Osteocyte (in vitro differentiated cells): ENCODE measurements around the gene RSU1. TPM values are rescaled to one million over a fixed set of nuclear protein-coding genes. Genes with fewer than 3 reads are reported as not detected.
A peak's percentile ranks its signal among the peaks of the same experiment; 100 is the strongest.

Source experiments
- DNase-seq: peaks from one replicate; pipeline ENCODE4 v3.0.0; 2021; ENCODE audit warnings: mixed read lengths; ENCODE audit not compliant: unreplicated experiment; ENCODE audit errors: extremely low spot score
- H3K27ac Mint-ChIP-seq: one replicate; pipeline ENCODE4 v1.8.0; 2021; ENCODE audit warnings: mild to moderate bottlenecking, mixed read lengths; ENCODE audit not compliant: unreplicated experiment
- H3K27me3 Mint-ChIP-seq: one replicate; pipeline ENCODE4 v1.8.0; 2021; ENCODE audit warnings: mixed read lengths; ENCODE audit not compliant: unreplicated experiment
- H3K36me3 Mint-ChIP-seq: one replicate; pipeline ENCODE4 v1.8.0; 2021; ENCODE audit warnings: mixed read lengths; ENCODE audit not compliant: unreplicated experiment
- H3K4me1 Mint-ChIP-seq: one replicate; pipeline ENCODE4 v1.8.0; 2021; ENCODE audit warnings: mixed read lengths; ENCODE audit not compliant: unreplicated experiment
- H3K4me3 Mint-ChIP-seq: one replicate; pipeline ENCODE4 v1.8.0; 2021; ENCODE audit warnings: mild to moderate bottlenecking, moderate library complexity, mixed read lengths; ENCODE audit not compliant: unreplicated experiment
- H3K9me3 Mint-ChIP-seq: one replicate; pipeline ENCODE4 v1.8.0; 2021; ENCODE audit warnings: mixed read lengths; ENCODE audit not compliant: unreplicated experiment
- total RNA-seq: library from RNA; stranded (reverse); gene quantifications from 2 replicates; pipeline ENCODE4 v1.2.1, GENCODE V29; 2021
- TF ChIP-seq, protein P1 (sequence below): fragments of 200-600 bp; sonication (generic); IDR thresholded peaks from 2 replicates; pipeline ENCODE4 v1.5.0; 2021; ENCODE audit warnings: antibody characterized with exemption, mild to moderate bottlenecking, moderate library complexity

Gene RSU1
- total RNA-seq, 1 donor from 2014 or later: 92.0 TPM

DNA sequence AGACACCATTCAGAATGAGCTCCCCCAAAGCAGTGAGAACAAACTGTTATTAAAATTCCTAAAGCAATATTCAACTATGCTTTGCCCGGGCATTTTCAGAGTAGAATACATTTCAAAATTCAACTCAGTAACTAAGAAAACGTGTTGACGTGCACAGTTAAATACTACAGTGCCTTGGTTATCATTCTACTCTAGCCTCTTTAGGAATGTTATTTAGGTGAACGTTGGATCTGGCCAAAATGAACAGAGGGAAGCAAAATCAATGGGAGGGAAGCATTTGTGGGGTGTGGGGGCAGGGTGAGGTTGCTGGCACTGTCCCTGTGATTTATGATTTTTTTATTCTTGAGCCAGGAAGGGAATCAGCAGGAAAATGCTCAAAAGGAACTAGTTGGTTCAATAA is 27.5 kb downstream of the RSU1 start:
- Mint-ChIP-seq H3K9me3 (no peaks in the 10 kb centered on the region), H3K4me3 (no peak overlapping the region), H3K4me1 (peaks cover 19% of the 10 kb centered on the region), H3K27ac (no peak overlapping the region), H3K36me3 (peaks cover 10% of the 10 kb centered on the region), H3K27me3 (no peaks in the 10 kb centered on the region)
- TF ChIP-seq, protein P1, sequence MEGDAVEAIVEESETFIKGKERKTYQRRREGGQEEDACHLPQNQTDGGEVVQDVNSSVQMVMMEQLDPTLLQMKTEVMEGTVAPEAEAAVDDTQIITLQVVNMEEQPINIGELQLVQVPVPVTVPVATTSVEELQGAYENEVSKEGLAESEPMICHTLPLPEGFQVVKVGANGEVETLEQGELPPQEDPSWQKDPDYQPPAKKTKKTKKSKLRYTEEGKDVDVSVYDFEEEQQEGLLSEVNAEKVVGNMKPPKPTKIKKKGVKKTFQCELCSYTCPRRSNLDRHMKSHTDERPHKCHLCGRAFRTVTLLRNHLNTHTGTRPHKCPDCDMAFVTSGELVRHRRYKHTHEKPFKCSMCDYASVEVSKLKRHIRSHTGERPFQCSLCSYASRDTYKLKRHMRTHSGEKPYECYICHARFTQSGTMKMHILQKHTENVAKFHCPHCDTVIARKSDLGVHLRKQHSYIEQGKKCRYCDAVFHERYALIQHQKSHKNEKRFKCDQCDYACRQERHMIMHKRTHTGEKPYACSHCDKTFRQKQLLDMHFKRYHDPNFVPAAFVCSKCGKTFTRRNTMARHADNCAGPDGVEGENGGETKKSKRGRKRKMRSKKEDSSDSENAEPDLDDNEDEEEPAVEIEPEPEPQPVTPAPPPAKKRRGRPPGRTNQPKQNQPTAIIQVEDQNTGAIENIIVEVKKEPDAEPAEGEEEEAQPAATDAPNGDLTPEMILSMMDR: no peak
- no peak for DNase-seq

- H3K4me1 Mint-ChIP-seq: peaks cover 19% of the 10 kb centered on the region
- H3K36me3 Mint-ChIP-seq: peaks cover 9% of the 10 kb centered on the region
- no peaks in the 10 kb centered on the region for H3K27me3 Mint-ChIP-seq
- H3K9me3 Mint-ChIP-seq: no peaks in the 10 kb centered on the region
- no peak overlapping the region for H3K27ac Mint-ChIP-seq
- H3K4me3 Mint-ChIP-seq: no peak overlapping the region
- TF ChIP-seq, protein P1: no peak
- peak; percentile 30 for DNase-seq
Observed at GRCh38 chr10:16789261-16789660, 28.0 kb downstream of the RSU1 start.

GRCh38 chr10:16788778-16789177 is 28.4 kb downstream of the RSU1 start:
- Mint-ChIP-seq H3K27me3 (no peaks in the 10 kb centered on the region), H3K36me3 (peaks cover 12% of the 10 kb centered on the region), H3K27ac (no peak overlapping the region)

GRCh38 chr10:16788125-16788524 is 29.1 kb downstream of the RSU1 start:
- peak; percentile 46 for DNase-seq
- Mint-ChIP-seq H3K4me1 (peaks cover 16% of the 10 kb centered on the region), H3K36me3 (peaks cover 5% of the 10 kb centered on the region), H3K27me3 (no peaks in the 10 kb centered on the region), H3K9me3 (no peaks in the 10 kb centered on the region), H3K27ac (no peak overlapping the region), H3K4me3 (no peak overlapping the region)
- TF ChIP-seq, protein P1: no peak

More at GRCh38 chr10:16788778-16789177, 28.4 kb downstream of the RSU1 start:
- Mint-ChIP-seq H3K4me1 (peaks cover 19% of the 10 kb centered on the region), H3K4me3 (no peak overlapping the region), H3K9me3 (no peaks in the 10 kb centered on the region)
- DNase-seq: no peak
- TF ChIP-seq, protein P1: no peak

DNA sequence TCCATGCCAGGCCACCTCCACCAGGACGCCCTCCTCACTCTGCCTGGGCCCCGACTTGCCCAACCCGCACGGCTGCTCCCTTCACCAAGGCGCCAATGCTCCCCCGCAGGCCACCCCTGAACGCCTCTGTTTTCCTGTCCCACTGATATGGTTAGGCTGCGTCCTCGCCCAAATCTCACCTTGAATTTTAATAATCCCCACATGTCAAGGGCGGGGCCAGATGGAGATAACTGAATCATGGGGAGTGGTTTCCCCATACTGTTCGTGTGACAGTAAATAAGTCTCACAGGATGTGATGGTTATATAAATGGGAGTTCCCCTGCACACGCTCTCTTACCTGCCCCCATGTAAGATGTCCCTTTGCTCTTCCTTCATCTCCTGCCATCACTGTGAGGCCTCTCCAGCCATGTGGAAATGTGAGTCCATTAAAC is 29.8 kb downstream of the RSU1 start:
- Mint-ChIP-seq H3K4me3 (no peak overlapping the region), H3K27ac (no peak overlapping the region), H3K9me3 (no peaks in the 10 kb centered on the region), H3K36me3 (peaks cover 5% of the 10 kb centered on the region), H3K4me1 (peaks cover 12% of the 10 kb centered on the region), H3K27me3 (no peaks in the 10 kb centered on the region)
- TF ChIP-seq, protein P1: no peak
- DNase-seq: peak; percentile 68
